ENCODE data around the gene LMOD3. TPM values are rescaled to one million over a fixed set of nuclear protein-coding genes. Genes with fewer than 3 reads are reported as not detected.

LMOD3 gene
- total RNA-seq, 1 donor from 2014 or later, result 154 TPM

DNA sequence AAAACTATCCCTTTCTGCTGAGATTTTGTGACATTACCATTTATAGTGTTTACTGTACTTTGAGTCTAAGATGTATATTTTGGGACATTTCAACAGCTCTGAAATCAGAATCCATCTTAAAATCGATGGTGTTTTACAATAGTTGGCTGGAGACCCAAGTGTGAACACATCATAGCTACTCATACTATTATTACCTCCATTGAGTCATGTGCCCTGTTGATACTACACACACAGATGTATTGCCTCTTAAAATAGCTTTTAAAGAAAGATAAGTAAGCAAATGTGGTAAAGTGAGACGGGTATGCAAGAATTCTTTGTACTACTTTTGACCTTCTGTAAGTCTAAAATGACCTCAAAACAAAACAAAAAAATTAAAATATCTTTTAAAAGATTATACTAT is 6.7 kb downstream of the LMOD3 start:
- Histone ChIP-seq H3K27ac (replicated peaks) (peak overlapping the region; percentile 87), H3K4me3 (peak overlapping the region; percentile 57), H3K4me1 (peaks cover 60% of the 10 kb centered on the region)

DNA sequence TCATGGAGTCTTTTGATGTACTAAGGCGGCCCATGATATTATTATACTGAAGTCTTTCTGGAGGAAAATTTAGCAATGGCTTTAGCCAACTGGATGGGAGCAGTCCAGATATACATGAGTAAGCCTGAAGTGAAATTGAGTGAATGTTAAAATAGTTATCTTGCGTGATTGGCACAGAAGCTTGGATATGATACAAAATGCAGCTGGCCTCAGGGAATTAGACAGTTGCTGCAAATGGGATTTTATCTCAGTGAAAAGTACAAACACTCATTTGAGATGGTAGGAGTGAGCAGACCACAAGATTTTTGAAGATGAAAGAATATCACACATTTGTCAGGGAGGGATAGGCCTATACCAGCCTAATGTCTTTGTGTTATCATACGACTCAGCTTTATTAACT is 8.9 kb downstream of the LMOD3 start:
- Histone ChIP-seq H3K9me3 (replicated peaks) (no peaks in the 10 kb centered on the region), H3K4me1 (peaks cover 51% of the 10 kb centered on the region), H3K4me3 (peak overlapping the region; percentile 57), H3K36me3 (peaks cover 6% of the 10 kb centered on the region), H3K27me3 (ENCODE audit: low read depth) (no peaks in the 10 kb centered on the region), H3K27ac (replicated peaks) (peak overlapping the region; percentile 87)
- TF ChIP-seq, protein P1, sequence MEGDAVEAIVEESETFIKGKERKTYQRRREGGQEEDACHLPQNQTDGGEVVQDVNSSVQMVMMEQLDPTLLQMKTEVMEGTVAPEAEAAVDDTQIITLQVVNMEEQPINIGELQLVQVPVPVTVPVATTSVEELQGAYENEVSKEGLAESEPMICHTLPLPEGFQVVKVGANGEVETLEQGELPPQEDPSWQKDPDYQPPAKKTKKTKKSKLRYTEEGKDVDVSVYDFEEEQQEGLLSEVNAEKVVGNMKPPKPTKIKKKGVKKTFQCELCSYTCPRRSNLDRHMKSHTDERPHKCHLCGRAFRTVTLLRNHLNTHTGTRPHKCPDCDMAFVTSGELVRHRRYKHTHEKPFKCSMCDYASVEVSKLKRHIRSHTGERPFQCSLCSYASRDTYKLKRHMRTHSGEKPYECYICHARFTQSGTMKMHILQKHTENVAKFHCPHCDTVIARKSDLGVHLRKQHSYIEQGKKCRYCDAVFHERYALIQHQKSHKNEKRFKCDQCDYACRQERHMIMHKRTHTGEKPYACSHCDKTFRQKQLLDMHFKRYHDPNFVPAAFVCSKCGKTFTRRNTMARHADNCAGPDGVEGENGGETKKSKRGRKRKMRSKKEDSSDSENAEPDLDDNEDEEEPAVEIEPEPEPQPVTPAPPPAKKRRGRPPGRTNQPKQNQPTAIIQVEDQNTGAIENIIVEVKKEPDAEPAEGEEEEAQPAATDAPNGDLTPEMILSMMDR (IDR thresholded peaks at IDR 0.05; ENCODE audit: borderline replicate concordance), result no peak
- intact Hi-C loops (cut with micrococcal nuclease), result no loop called here
- no peak for DNase-seq

More for the DNA sequence above, 6.7 kb downstream of the LMOD3 start:
- H3K36me3 ChIP-seq, result peaks cover 12% of the 10 kb centered on the region
- intact Hi-C loops (cut with micrococcal nuclease), result no loop called here
- H3K27me3 ChIP-seq (ENCODE audit: low read depth), result no peaks in the 10 kb centered on the region
- no peak for DNase-seq
- TF ChIP-seq, protein P1 (IDR thresholded peaks at IDR 0.05; ENCODE audit: borderline replicate concordance), result no peak
- no peaks in the 10 kb centered on the region for H3K9me3 ChIP-seq (replicated peaks)

DNA sequence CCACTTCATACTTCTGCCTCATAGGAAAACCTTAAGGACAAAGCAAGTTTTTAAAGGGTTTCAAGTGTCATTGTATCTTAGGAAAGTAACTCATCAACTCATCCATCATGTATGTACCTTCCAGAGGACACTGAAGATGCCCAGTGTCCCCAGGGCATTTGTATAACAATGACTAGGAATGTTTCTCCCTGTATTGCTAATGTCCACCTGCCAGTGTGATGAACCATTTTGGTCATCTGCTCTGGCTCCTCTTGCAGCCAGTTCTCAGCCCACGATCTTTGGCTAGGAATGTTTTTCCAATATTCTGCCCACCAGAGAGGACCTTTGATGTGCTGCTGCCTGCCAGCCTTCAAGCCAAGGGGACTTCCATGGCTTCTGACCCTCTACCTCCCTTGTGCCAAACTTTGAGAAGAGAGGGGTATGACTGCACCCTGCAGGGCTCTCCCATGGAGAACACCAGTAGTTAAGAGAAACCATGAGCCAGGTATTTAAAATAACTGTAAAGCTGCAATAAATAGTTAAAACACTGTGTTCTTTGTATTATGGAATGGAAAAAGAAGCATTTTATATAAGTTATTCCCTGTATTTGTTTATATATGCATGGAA is 11.4 kb downstream of the LMOD3 start:
- TF ChIP-seq, protein P1 (IDR thresholded peaks at IDR 0.05; ENCODE audit: borderline replicate concordance), result no peak
- no peak overlapping the region for H3K4me3 ChIP-seq
- H3K9me3 ChIP-seq (replicated peaks), result no peaks in the 10 kb centered on the region
- peak overlapping the region; percentile 87 for H3K27ac ChIP-seq (replicated peaks)
- peaks cover 5% of the 10 kb centered on the region for H3K36me3 ChIP-seq
- intact Hi-C loops (cut with micrococcal nuclease), result no loop called here
- DNase-seq, result no peak
- no peaks in the 10 kb centered on the region for H3K27me3 ChIP-seq (ENCODE audit: low read depth)
- H3K4me1 ChIP-seq, result peaks cover 48% of the 10 kb centered on the region

DNA sequence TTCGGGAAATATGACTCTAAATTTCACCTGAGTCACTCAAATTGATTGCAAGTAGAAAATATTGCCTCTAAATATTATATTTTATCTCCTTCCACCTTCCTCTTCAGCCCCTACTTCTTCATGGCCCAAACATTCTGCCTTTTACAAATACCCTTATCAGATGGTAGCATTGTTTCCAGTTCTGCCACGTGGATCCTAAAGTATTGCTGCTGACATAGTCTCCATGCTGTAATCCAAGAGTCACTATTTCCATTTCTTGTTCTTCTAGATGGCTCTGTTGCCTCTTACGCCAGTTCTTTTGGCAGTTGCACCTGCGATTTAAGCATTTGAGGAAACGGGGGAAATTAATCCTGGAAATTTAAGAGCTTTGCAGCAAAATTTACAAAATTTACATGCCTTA is 13.6 kb downstream of the LMOD3 start:
- Histone ChIP-seq H3K9me3 (replicated peaks) (no peaks in the 10 kb centered on the region), H3K27me3 (ENCODE audit: low read depth) (no peaks in the 10 kb centered on the region), H3K27ac (replicated peaks) (peak overlapping the region; percentile 34), H3K4me1 (peaks cover 56% of the 10 kb centered on the region), H3K4me3 (no peak overlapping the region), H3K36me3 (peaks cover 14% of the 10 kb centered on the region)
- TF ChIP-seq, protein P1 (IDR thresholded peaks at IDR 0.05; ENCODE audit: borderline replicate concordance), result no peak
- DNase-seq, result no peak
- intact Hi-C loops (cut with micrococcal nuclease), result no loop called here

DNA sequence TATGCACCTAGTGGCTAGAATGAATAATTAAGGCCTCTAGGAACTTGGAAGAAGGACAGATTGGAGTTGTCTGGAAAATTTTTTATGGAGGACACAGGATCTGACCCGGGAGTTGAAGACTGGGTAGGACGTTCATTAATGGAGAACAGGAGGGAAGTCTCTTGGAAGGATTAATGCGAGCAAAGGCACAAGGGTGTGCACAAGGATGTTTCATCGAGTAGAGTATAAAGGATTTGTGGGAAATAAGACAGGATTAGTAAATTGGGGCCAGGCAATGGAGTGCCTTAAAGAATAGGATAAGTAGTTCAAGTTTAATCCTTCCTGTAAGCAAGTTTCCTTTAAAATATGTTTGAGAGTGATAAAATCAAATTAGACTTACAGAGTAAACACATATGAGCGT is 14.6 kb downstream of the LMOD3 start:
- H3K4me3 ChIP-seq, result no peak overlapping the region
- no peaks in the 10 kb centered on the region for H3K9me3 ChIP-seq (replicated peaks)
- H3K27me3 ChIP-seq (ENCODE audit: low read depth), result no peaks in the 10 kb centered on the region
- intact Hi-C loops (cut with micrococcal nuclease), result no loop called here
- peaks cover 56% of the 10 kb centered on the region for H3K4me1 ChIP-seq
- peaks cover 22% of the 10 kb centered on the region for H3K36me3 ChIP-seq
- no peak for DNase-seq
- peak overlapping the region; percentile 16 for H3K27ac ChIP-seq (replicated peaks)
- TF ChIP-seq, protein P1 (IDR thresholded peaks at IDR 0.05; ENCODE audit: borderline replicate concordance), result no peak

Measured in left ventricle myocardium inferior (tissue), 1 donor.